K562 (cell line): Measurements from ENCODE around the gene SIGLEC6. TPM values are rescaled to one million over a fixed set of nuclear protein-coding genes. Genes with fewer than 3 reads are reported as not detected.

ENCODE experiments used
- CBX1 ChIP-seq: sonication (generic); IDR thresholded peaks from 2 replicates; pipeline ENCODE4 v1.6.1; 2016; ENCODE audit warnings: antibody characterized with exemption, low read depth, mild to moderate bottlenecking
- CBX5 ChIP-seq: IDR thresholded peaks from 2 replicates; pipeline ENCODE4 v1.6.1; 2014; ENCODE audit warnings: low read depth, borderline replicate concordance
- CHD1 ChIP-seq: fragments of 200-600 bp; sonication (generic); IDR thresholded peaks from one replicate; pipeline ENCODE4 v1.6.1; 2012; ENCODE audit warnings: mild to moderate bottlenecking, moderate library complexity, low read length, inconsistent platforms
- DPF2 ChIP-seq: fragments of 450-650 bp; IDR thresholded peaks from 2 replicates; pipeline ENCODE4 v1.6.1; 2016
- ELF2 ChIP-seq: fragments of 250-450 bp; sonication (Bioruptor Pico); IDR thresholded peaks from 2 replicates; pipeline ENCODE4 v1.5.0; 2021; ENCODE audit warnings: mild to moderate bottlenecking
- ETS1 ChIP-seq: conservative IDR thresholded peaks from 2 replicates; pipeline ENCODE4 v1.6.1; 2011; ENCODE audit warnings: low read depth, mild to moderate bottlenecking, low read length; ENCODE audit not compliant: control insufficient read depth
- EZH2 ChIP-seq: IDR thresholded peaks from 2 replicates; pipeline ENCODE4 v1.6.1; 2012; ENCODE audit warnings: low read depth, mild to moderate bottlenecking, inconsistent platforms, low read length, borderline replicate concordance
- HNRNPH1 ChIP-seq: fragments of 200-400 bp; formaldehyde crosslinking; optimal IDR thresholded peaks from 2 replicates; pipeline ENCODE3; 2017; ENCODE audit warnings: low read depth, mild to moderate bottlenecking, low read length, moderate library complexity
- ILK ChIP-seq: fragments of 450-650 bp; IDR thresholded peaks from 2 replicates; pipeline ENCODE4 v1.6.1; 2016; ENCODE audit warnings: missing genetic modification characterization, low read depth, mild to moderate bottlenecking, missing compliant biosample characterization, moderate library complexity, borderline replicate concordance
- LCOR ChIP-seq: sonication (generic); formaldehyde crosslinking; IDR thresholded peaks from 2 replicates; pipeline ENCODE4 v1.8.0; 2022; ENCODE audit warnings: mild to moderate bottlenecking, missing genetic modification reagents
- MECOM ChIP-seq: fragments of 250-450 bp; sonication (Bioruptor Pico); IDR thresholded peaks from 2 replicates; pipeline ENCODE4 v1.8.0; 2022; ENCODE audit warnings: inconsistent platforms
- NFE2L1 ChIP-seq: fragments of 450-650 bp; IDR thresholded peaks from 2 replicates; pipeline ENCODE4 v1.6.1; 2016; ENCODE audit warnings: missing genetic modification characterization, low read depth, mild to moderate bottlenecking, missing compliant biosample characterization, moderate library complexity, borderline replicate concordance
- PML ChIP-seq: IDR thresholded peaks from 2 replicates; pipeline ENCODE4 v1.6.1; 2012; ENCODE audit warnings: low read length, inconsistent platforms
- TFAM ChIP-seq: fragments of 250-450 bp; sonication (Bioruptor Pico); conservative IDR thresholded peaks from 2 replicates; pipeline ENCODE4 v1.5.0; 2021; ENCODE audit warnings: mild to moderate bottlenecking, moderate library complexity
- THAP7 ChIP-seq: fragments of 250-450 bp; sonication (Bioruptor Pico); IDR thresholded peaks from 2 replicates; pipeline ENCODE4 v1.5.0; 2021
- USF1 ChIP-seq: sonication (generic); formaldehyde crosslinking; IDR thresholded peaks from 2 replicates; pipeline ENCODE4 v1.9.0; 2022; ENCODE audit warnings: mild to moderate bottlenecking, missing genetic modification reagents
- ZEB2 ChIP-seq: fragments of 450-650 bp; IDR thresholded peaks from 2 replicates; pipeline ENCODE4 v1.6.1; 2016
- ZNF140 ChIP-seq: fragments of 250-450 bp; sonication (Bioruptor Pico); IDR thresholded peaks from 2 replicates; pipeline ENCODE4 v1.8.0; 2021; ENCODE audit warnings: moderate library complexity, mild to moderate bottlenecking, inconsistent platforms
- ZNF408 ChIP-seq: fragments of 250-450 bp; sonication (Bioruptor Pico); IDR thresholded peaks from 2 replicates; pipeline ENCODE4 v1.4.0; 2020; ENCODE audit warnings: low read depth, mild to moderate bottlenecking, moderate library complexity
- ZNF609 ChIP-seq: sonication (generic); formaldehyde crosslinking; IDR thresholded peaks from 2 replicates; pipeline ENCODE4 v1.8.1; 2023; ENCODE audit warnings: missing genetic modification reagents, mild to moderate bottlenecking, borderline replicate concordance
- ZNF764 ChIP-seq: fragments of 250-450 bp; sonication (Bioruptor Pico); IDR thresholded peaks from 2 replicates; pipeline ENCODE4 v1.4.0; 2020; ENCODE audit warnings: low read depth, mild to moderate bottlenecking, moderate library complexity
- ZSCAN29 ChIP-seq: fragments of 450-650 bp; IDR thresholded peaks from 2 replicates; pipeline ENCODE4 v1.6.1; 2017
- polyA plus RNA-seq, 8 experiments: library from polyadenylated mRNA; depleted of rRNA in 4 of 8; stranded (reverse) in 5 of 8; unstranded in 3 of 8; fragments of >200 nt; fragmentation: Nextera tagmentation in 2 of 8; fragmentation: Illumina TruSeq in 1 of 8; extraction: Ambion mirVana in 2 of 8; extraction: Trizol in 1 of 8; gene quantifications; 2 replicates each; pipeline versions ENCODE4 v1.2.1 to v1.2.3, GENCODE V29; 2011 to 2014; ENCODE audit warnings: inconsistent platforms in 1 of 8, missing spikeins in 1 of 8
- total RNA-seq, 7 experiments: library from RNA; depleted of rRNA in 6 of 7; stranded (reverse); fragments of >200 nt in 6 of 7; fragmentation: Illumina TruSeq in 2 of 7; extraction: Trizol in 2 of 7; gene quantifications; 2 replicates each; pipeline versions ENCODE4 v1.2.1 to v1.2.3, GENCODE V29; 2011 to 2021; ENCODE audit warnings: low replicate concordance in 1 of 7

SIGLEC6 gene
- total and polyA plus RNA-seq, 9 of the 15 experiments (the other 6 are each of a cell fraction or from before 2014, with no cell fraction given) = 0.03 to 17.5 (median 0.71) TPM

- TF ChIP-seq THAP7 (CRISPR knock-in tag) = peak; percentile 51; the same call in 1 of the 2 replicates
- TF ChIP-seq ELF2 (CRISPR knock-in tag) = peak; percentile 61
- no peak for TF ChIP-seq DPF2
- TF ChIP-seq USF1 = no peak
- TF ChIP-seq ZNF140 (CRISPR knock-in tag) = no peak
- no peak for TF ChIP-seq ETS1
- TF ChIP-seq CBX1 = no peak
- no peak for TF ChIP-seq CHD1
- TF ChIP-seq ZNF764 (CRISPR knock-in tag) = peak; percentile 17; the same call in 1 of the 2 replicates
- TF ChIP-seq TFAM = no peak
- no peak for TF ChIP-seq MECOM
- no peak for TF ChIP-seq ZSCAN29
- no peak; the same call in 1 of the 2 replicates for TF ChIP-seq LCOR (CRISPR knock-in tag)
- TF ChIP-seq ILK = no peak
- no peak for TF ChIP-seq HNRNPH1
- TF ChIP-seq ZEB2 = no peak
- TF ChIP-seq ZNF609 = no peak
- no peak for TF ChIP-seq ZNF408 (CRISPR knock-in tag)
- TF ChIP-seq PML = no peak
- no peak for TF ChIP-seq NFE2L1
- TF ChIP-seq EZH2 = no peak
- no peak for TF ChIP-seq CBX5
Observed at GRCh38 chr19:51546107-51546649, 14.7 kb upstream of the SIGLEC6 start (continued).
